T-helper 1 cell treated with Interleukin-12 subunit alpha and Interleukin-12 subunit beta and Interleukin-4 antibody, amounts not matched to agents 30 ng/mL and 1 ng/mL, for 36 hours (primary cell): ENCODE measurements around the gene CD209. TPM values are rescaled to one million over a fixed set of nuclear protein-coding genes. Genes with fewer than 3 reads are reported as not detected.

ENCODE experiments used
- intact Hi-C: fragments of 100-400 bp; cut with micrococcal nuclease; formaldehyde crosslinking; loops from one replicate; pipeline ENCODE4 v1.15.1; 2024
- total RNA-seq: library from RNA; stranded (reverse); gene quantifications from 2 replicates; pipeline ENCODE4 v1.2.3, GENCODE V29; 2022

CD209 gene
- total RNA-seq, 1 donor from 2014 or later = not detected

- intact Hi-C loops = no loop called here
These were observed 8.1 kb downstream of the CD209 start for GRCh38 chr19:7739211-7739755.

DNA sequence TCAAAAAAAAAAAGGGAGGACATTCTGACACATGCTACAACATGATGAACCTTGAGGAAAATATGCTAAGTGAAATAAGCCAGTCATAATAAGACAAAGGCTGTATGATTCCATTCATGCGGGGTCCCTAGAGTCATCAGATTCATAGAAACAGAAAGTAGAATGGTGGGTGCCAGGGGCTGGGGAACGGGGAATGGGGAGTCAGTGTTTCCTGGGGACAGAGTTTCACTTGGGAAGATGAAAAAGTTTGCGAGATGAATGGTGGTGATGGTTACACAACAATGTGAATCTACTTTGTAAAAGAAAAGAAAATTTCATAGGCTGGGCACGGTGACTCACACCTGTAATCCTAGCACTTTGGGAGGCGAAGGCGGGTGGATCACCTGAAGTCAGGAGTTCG, 9.3 kb downstream of the CD209 start:
- intact Hi-C loops = no loop called here

- intact Hi-C loops = no loop called here
These were observed 10.1 kb downstream of the CD209 start for GRCh38 chr19:7737215-7737614.

DNA sequence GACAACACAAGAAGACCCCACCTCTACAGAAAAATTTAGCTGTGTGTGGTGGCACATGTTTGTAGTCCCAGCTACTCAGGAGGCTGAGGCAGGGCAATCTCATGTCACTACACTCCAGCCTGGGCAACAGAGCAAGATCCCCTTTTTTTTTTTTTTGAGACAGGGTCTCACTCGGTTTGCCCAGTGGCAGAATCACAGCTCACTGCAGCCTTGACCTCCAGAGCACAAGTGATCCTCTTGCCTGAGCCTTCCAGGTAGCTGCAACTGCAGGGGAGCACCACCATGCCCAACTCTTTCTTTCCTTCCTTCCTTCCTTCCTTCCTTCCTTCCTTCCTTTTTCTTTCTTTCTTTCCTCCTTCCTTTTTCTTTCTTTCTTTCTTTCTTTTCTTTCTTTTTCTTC, 11.2 kb downstream of the CD209 start:
- intact Hi-C loops = no loop called here

- intact Hi-C loops = no loop called here
These were observed 12.8 kb downstream of the CD209 start for GRCh38 chr19:7734220-7735203.

- intact Hi-C loops = no loop called here
These were observed 14.0 kb downstream of the CD209 start for GRCh38 chr19:7733376-7733775.

GRCh38 chr19:7732045-7732444, 15.3 kb downstream of the CD209 start, which contains the start of gene CLEC4G:
Gene CLEC4G (minus strand): TSS chr19:7732110. CDS start chr19:7732102, 8 bp downstream.
- intact Hi-C loops = no loop called here

DNA sequence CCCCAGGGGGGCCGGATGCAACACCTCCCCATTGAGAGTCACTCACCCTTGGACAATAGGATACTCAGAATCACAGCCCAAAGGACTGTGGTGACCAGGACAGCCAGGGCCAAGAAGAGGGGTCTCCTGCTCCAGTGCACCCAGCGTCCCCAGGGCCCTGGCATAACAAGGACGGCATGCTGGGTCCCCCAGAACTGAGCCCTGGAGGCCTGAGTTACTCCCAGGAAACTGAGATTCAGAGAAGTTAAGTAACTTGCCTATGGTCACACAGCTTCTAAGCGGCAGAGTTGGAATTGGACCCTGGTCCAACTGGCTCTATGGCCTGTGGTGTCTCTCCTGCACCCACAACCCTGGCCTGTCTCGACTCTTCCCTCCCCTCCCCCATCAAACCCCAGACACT, 15.7 kb downstream of the CD209 start:
- intact Hi-C loops = no loop called here

- intact Hi-C loops = no loop called here
These were observed 16.1 kb downstream of the CD209 start for GRCh38 chr19:7731218-7731595.

DNA sequence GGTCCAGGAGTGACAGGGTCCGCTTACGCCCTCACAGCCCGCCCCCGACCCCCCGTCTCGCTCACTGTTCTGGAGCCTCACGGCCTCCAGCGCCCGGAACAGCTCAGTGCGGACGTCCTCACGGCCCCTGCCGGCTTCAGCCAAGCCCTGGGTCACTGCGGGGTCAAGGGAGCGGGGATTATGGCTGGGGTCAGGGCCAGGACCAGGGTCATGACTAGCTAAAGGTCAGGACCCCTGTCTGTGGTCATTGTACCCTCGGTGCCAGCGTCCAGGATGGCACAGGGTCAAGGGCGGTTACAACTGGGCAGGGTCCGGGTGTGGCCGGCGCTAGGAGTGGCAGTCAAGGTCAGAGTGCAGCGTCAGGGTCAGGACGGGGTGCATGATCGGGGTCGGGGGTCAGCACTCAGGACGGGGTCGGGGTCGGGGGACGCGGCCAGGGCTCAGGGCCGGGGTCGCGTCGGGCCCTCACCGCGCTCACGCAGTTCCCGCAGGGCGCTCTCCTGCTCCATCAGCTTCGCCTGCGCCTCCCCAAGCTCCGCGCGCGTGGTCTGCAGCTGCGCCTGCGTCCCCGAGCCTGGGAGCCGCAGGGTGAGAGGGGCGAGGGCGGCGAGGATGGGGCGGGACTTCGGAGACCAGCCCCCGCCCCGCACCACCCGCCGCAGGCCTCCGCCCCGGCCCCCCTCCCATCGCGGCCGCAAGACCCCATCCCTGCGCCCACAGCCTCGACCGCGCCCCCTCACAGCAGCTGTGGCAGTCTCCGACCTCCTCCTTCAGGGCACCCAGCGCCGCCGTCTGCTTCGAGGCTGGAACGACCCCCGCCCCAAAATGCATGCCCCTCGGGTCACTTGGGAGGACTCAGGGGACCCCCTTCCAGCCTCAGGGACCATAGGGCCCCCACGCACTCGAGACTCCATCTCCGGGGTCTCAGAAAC, 16.8 kb downstream of the CD209 start:
- intact Hi-C loops = no loop called here

GRCh38 chr19:7729831-7730285, 17.5 kb downstream of the CD209 start:
- intact Hi-C loops = no loop called here

- intact Hi-C loops = no loop called here
These were observed 18.1 kb downstream of the CD209 start for GRCh38 chr19:7729211-7729610.

GRCh38 chr19:7725791-7726190, 21.5 kb downstream of the CD209 start:
- intact Hi-C loops = no loop called here

DNA sequence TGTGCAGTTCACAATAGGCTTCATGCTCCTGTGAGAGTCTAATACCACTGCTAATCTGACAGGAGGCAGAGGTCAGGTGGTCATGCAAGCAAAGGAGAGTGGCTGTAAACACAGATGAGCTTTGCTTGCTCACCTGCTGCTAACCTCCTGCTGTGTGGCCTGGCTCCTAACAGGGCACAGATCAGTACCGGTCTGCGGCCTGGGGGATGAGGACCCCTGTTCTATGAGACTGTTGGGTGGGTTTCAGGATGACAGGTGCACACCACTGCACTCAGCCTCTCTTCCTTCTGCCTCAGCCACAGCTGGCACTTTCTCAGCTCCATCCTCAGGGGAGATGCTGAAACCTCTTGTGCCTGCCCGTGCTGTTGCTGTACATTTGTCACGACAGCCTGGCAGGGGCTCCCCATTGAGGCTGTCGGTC, 25.1 kb downstream of the CD209 start:
- intact Hi-C loops = no loop called here

GRCh38 chr19:7720351-7720750, 27.0 kb downstream of the CD209 start:
- intact Hi-C loops = no loop called here

DNA sequence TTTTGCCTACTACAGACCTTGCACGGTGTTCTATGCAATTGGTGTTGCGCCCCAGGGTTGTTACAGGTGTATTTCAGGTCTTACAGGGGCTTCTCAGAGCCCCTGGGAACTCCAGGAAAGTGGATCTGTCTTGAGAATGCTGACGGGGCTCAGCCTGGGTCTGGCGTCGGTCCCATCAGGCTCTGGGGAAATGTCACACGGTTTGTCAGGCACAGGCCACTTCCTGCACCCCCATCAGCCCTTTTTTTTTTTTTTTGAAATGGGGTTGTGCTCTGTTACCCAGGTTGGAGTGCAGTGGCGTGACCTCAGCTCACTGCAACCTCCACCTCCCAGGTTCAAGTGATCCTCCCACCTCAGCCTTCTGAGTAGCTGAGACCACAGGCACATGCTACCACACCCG, 28.7 kb downstream of the CD209 start:
- intact Hi-C loops = no loop called here

GRCh38 chr19:7716762-7717161, 30.6 kb downstream of the CD209 start:
- intact Hi-C loops = no loop called here

DNA sequence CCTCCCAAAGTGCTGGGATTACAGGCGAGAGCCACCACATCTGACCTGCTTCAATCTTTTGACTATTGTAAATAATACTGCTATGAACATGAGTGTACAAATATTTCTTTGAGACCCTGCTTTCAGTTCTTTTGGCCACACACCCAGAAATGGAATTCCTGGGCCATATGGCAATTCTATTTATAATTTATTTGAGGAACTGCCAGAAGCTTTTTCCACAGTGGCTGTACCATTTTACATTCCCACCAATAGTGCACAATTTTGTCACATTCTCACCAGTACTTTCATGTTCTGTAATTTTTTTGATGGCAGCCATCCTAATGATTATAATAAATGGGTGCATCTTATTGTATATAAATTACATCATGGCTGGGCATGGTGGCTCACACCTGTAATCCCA, 31.7 kb downstream of the CD209 start:
- intact Hi-C loops = no loop called here

- intact Hi-C loops = no loop called here
These were observed 36.7 kb downstream of the CD209 start for GRCh38 chr19:7710616-7711015.

GRCh38 chr19:7709932-7710460, 37.3 kb downstream of the CD209 start:
- intact Hi-C loops = no loop called here

DNA sequence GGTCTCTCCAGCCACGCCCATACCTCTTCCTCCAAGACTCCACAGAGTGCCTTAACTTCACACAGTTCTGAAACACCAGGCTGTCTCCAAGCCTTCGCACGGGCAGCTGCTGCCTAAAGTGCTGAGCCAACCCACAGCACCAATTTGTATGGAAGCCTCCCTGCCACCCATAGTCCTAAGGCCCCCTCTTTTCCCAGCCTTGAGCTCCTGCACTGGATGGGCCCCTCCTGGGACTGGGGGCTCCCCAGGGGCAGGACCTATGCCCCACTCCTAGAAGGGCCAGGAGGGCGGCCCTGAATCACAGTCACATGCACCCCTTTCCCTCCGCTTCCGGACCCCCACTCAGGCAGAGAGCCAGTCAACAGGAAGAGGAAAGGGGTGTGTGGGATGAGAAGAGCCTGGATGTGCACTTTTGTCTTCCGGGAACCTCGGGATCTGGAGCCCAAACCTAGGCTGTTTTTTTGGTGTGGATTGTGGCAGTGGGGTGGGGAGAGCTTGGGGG, 40.3 kb downstream of the CD209 start:
- intact Hi-C loops = loop anchor here (1.0 kb wide), 1 partner anchor 26 kb away; no protein-coding TSS in a partner anchor
